ENCODE results near the gene SIGMAR1. TPM values are rescaled to one million over a fixed set of nuclear protein-coding genes. Genes with fewer than 3 reads are reported as not detected.

Gene SIGMAR1
- total RNA-seq, 2 donors from 2014 or later: 47.7 to 58.4 TPM

GRCh38 chr9:34590381-34591247, 47.0 kb downstream of the SIGMAR1 start:
- ATAC-seq: peak; percentile 75
- DNase-seq: peak; percentile 41 to 57
- intact Hi-C loops (cut with DNase I, micrococcal nuclease): loop anchor here in 1 of 2 donors (5.0 to 10.0 kb wide), 2 partner anchors 43 to 176 kb away; no protein-coding TSS in a partner anchor

- intact Hi-C loops (cut with DNase I, micrococcal nuclease): loop anchor here in 1 of 2 donors (5.0 to 10.0 kb wide), 2 partner anchors 43 to 175 kb away; no protein-coding TSS in a partner anchor
- ATAC-seq: peak; percentile 37
- peak; percentile 36 to 38 for DNase-seq
Observed at GRCh38 chr9:34589636-34590380, 47.8 kb downstream of the SIGMAR1 start, which contains the start of gene CNTFR. Gene CNTFR (minus strand): TSS chr9:34589724. CDS start chr9:34568981, 20,743 bp downstream.

DNA sequence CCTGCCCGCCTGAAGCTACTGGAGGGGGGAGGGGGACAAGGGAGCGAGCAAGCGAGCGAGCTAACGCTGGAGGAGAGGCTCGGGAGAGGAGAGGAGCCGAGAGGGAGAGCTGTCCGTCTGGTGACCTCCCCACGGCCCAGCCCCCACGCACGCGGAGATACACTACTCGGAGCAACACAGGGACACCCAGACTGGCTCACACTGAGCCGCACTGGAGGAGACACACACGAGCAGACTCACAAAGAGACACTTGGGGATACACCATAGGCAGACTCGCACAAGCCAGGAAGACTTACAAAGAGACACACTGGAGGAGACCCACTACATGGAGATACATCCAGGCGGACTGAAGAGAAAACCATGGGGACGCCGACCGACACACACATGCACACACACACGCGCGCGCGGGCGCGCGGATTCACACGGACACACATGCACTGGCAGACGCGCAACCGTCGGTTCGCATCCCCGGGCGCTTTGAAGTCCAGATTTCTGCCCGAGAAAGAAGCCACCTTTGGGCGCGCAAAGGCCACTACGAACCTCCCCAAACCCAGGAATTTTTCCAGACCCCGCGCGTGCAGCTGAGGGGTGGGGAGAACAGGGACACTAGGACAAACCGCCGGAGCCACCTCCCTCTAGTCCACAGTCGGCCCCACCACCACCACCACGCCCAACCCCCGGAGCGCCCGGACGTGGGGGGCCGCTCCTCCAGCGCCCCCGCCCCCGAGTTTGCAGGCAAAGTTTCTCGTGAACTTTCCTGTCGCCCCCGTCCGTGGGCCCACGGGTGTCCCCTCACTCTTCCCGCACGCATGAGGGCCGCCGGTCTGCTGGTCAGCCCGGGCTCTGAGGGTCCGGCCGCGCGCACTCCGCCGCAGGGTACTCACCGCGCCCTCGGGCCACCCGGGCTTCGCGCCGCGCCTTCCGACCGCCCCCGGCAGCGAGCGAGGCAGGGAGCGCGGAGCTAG, 48.6 kb downstream of the SIGMAR1 start:
- intact Hi-C loops (cut with DNase I, micrococcal nuclease): no loop called here
- ATAC-seq (no peak), DNase-seq (no peak)

- intact Hi-C loops (cut with DNase I, micrococcal nuclease): no loop called here
- DNase-seq: no peak
Observed at GRCh38 chr9:34587271-34587670, 50.3 kb downstream of the SIGMAR1 start.

DNA sequence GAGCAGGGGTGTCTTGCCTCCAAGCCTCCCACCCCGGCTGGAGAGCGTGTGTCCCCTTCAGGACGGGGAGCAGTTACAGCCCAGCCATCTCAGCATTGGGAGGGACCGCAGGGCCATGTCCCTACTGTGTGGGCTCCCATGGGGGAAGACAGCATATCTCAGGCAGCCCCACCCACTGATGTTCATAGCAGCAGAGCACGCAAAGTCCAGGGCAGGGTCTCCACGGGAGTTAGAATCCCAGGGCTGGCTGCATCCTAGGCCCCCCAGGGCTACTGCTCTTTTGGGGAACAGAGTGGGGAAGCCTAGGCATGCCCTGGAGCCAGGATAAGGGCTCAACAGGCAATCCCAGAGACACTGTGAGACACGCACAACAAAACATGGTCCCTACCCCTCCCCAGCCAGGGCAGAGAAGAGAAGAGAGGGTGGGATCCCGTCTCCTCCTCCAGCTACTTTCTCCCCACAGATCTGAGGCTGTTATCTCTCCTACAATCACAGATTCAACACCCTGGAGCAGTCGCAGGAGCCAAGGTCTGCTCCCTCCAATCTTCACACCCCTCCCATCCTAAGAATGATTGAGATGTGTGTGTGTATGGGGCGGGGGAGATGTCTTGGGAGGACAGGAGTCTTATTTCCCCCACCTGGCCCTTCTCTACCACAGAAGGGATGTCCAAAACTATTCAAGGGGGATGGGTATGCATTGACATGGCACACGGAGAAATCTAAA, 51.5 kb downstream of the SIGMAR1 start:
- ATAC-seq: no peak
- intact Hi-C loops (cut with DNase I, micrococcal nuclease): no loop called here
- no peak for DNase-seq

More at GRCh38 chr9:34587271-34587670, 50.3 kb downstream of the SIGMAR1 start:
- ATAC-seq: no peak

GRCh38 chr9:34584970-34585369, 52.6 kb downstream of the SIGMAR1 start:
- DNase-seq: no peak
- intact Hi-C loops (cut with DNase I, micrococcal nuclease): no loop called here
- ATAC-seq: no peak

Other genes starting within 250 kb of the SIGMAR1 start
- 1 to 10 TPM; 6.8 to 7.2 TPM for gene FAM219A, start 179.2 kb downstream of the SIGMAR1 start, total RNA-seq
- gene DNAI1, start 179.0 kb downstream of the SIGMAR1 start, total RNA-seq: not detected
- 1 to 10 TPM in 1 of 2 donors, under 1 TPM in 1; 0.89 to 2.3 TPM for gene ENHO, start 114.8 kb downstream of the SIGMAR1 start, total RNA-seq
- gene CNTFR, start 48.1 kb downstream of the SIGMAR1 start, total RNA-seq: 10 to 100 TPM in 1 of 2 donors, 1 to 10 TPM in 1; 6.4 to 13.1 TPM
- gene RPP25L, start 25.7 kb downstream of the SIGMAR1 start, total RNA-seq: 10 to 100 TPM; 36.4 to 40.7 TPM
- 10 to 100 TPM; 53.7 to 59.4 TPM for gene DCTN3, start 17.3 kb downstream of the SIGMAR1 start, total RNA-seq
- gene ARID3C, start 8.7 kb downstream of the SIGMAR1 start, total RNA-seq: not detected
- 10 to 100 TPM; 49.6 to 50.5 TPM for gene GALT, start 8.9 kb upstream of the SIGMAR1 start, total RNA-seq
- 10 to 100 TPM; 18.6 to 22.4 TPM for gene IL11RA, start 14.4 kb upstream of the SIGMAR1 start, total RNA-seq
- gene CCL27, start 24.9 kb upstream of the SIGMAR1 start, total RNA-seq: not detected
- gene CCL19, start 53.5 kb upstream of the SIGMAR1 start, total RNA-seq: 1 to 10 TPM in 1 of 2 donors, not detected in 1; 2.6 TPM
- 10 to 100 TPM; 27.0 to 27.5 TPM for gene CCL21, start 72.3 kb upstream of the SIGMAR1 start, total RNA-seq

Measured in left colon (tissue), 2 donors.